Measurements from ENCODE around the gene NLGN1.

DNA sequence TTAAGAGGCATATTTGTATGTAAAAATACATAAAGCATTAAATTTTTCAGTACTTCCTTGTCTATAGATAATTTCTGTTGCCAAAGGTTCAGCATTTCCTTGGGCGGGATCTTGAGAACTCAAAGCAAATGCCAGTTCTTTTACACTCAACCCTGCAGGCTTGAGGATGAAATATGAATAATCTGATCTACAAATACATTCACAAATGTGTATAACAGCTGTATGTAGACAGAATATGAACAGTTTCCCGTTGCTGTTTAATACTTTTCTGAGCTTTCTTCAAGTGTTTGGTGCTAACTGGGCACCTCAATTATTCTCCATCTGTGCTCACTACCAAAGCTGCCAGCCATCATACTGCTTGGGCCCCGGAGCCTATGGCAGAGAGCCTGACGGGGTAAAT, 661.3 kb downstream of the NLGN1 start:
- no peak for TF ChIP-seq CTCF (IDR thresholded peaks at IDR 0.05 in 2 of 3, conservative IDR thresholded peaks at IDR 0.05 in 1 of 3; ENCODE audit: borderline replicate concordance in 1 of 3, insufficient read depth in 1 of 3, low read depth in 2 of 3, low read length in 2 of 3)
- no peak for TF ChIP-seq SP1 (IDR thresholded peaks at IDR 0.05; ENCODE audit: low read depth)
- no peak for TF ChIP-seq EZH2 (IDR thresholded peaks at IDR 0.05)
